Right ventricle myocardium inferior (tissue), 1 donor: ENCODE data around the gene ZNF428. TPM values are rescaled to one million over a fixed set of nuclear protein-coding genes. Genes with fewer than 3 reads are reported as not detected.
A peak's percentile ranks its signal among the peaks of the same experiment; 100 is the strongest.
"Not testable (repeated sequence)": the region's sequence is repeated elsewhere in the genome, so short reads cannot be mapped to it uniquely, and the experiment has no call there.

Experiments
- ATAC-seq: fragments of 200-7000 bp; cut with Tn5 transposase; one replicate; pipeline ENCODE4 v1.9.1; 2020; ENCODE audit warnings: mild to moderate bottlenecking, moderate library complexity
- DNase-seq: peaks from one replicate; pipeline ENCODE4 v3.0.0; 2021; ENCODE audit errors: missing footprints
- intact Hi-C: fragments of 100-400 bp; cut with DNase I; formaldehyde crosslinking; loops from one replicate; pipeline ENCODE4 v1.11.0; 2022
- total RNA-seq: library from RNA; stranded (reverse); fragmentation: NEBNext Ultra II Directional; extraction: Animal tissue kit (Norgen Biotek cat#: 25700); gene quantifications from one replicate; pipeline ENCODE4 v1.2.1, GENCODE V29; 2021
- donor health status: DM: no; HTN: yes; CAD: no; lungs with severe emphysema.

Gene ZNF428
- total RNA-seq, 1 donor from 2014 or later: 32.9 TPM

- no peak for DNase-seq
- no peak for ATAC-seq
- intact Hi-C loops: loop anchor here (10.0 kb wide), 1 partner anchor 134 kb away; the partner anchor contains the start of gene LYPD3
These were observed 20.8 kb downstream of the ZNF428 start for GRCh38 chr19:43598445-43599240.

DNA sequence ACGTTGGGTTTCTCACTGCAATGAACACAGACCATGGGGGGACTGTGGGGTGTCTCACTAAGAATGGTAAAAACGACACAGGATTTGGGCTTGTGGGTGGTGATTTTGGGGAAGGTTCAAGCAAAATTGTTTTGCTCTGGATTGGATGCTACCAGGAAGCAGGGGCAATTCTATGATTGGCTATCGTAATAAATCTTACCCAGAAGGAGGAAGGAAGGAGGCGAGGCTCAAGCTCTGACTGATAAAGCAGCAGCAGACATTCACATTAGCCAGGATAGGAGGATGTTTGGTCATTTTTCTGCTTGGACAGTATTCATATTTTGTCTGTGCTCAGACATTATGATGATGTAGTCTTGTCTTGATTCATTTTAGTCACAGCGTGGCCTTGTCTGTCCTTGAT is 21.6 kb downstream of the ZNF428 start:
- no peak for ATAC-seq

DNA sequence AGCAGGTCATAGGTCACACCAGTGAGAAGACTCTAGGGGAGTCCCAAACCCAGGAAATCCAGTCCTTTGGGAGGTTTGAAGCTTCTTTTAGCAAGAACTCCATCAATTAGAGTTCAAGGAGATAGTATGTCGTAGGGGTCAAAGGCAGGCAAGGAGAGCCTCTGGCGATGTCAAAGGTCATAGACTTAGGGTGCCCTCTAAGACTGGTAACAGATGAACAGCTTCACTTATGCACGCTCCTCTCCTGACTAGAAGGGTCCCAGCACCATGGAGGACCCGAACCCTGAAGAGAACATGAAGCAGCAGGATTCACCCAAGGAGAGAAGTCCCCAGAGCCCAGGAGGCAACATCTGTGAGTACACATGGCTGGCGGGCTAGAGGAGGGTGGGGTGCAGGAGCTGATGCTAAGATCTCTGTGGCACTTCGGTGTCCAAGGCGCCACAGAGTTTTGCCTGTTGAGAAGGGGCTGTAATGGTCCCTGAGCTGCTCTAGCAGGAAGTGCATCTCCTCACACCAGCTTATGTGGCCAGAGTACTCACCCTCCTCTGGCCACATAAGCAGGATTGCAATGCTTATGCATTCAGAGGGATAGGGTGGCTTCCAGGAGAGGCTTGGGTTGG is 22.5 kb downstream of the ZNF428 start:
- DNase-seq (no peak), ATAC-seq (no peak)
- intact Hi-C loops: loop anchor here (1.0 to 10.0 kb wide), 4 partner anchors 22 to 132 kb away; partner anchors contain the start of genes LYPD3, PINLYP, XRCC1 and ZNF428

More for the DNA sequence above, 21.6 kb downstream of the ZNF428 start:
- no peak for DNase-seq
- intact Hi-C loops: loop anchor here (10.0 kb wide), 1 partner anchor 133 kb away; the partner anchor contains the start of gene LYPD3

DNA sequence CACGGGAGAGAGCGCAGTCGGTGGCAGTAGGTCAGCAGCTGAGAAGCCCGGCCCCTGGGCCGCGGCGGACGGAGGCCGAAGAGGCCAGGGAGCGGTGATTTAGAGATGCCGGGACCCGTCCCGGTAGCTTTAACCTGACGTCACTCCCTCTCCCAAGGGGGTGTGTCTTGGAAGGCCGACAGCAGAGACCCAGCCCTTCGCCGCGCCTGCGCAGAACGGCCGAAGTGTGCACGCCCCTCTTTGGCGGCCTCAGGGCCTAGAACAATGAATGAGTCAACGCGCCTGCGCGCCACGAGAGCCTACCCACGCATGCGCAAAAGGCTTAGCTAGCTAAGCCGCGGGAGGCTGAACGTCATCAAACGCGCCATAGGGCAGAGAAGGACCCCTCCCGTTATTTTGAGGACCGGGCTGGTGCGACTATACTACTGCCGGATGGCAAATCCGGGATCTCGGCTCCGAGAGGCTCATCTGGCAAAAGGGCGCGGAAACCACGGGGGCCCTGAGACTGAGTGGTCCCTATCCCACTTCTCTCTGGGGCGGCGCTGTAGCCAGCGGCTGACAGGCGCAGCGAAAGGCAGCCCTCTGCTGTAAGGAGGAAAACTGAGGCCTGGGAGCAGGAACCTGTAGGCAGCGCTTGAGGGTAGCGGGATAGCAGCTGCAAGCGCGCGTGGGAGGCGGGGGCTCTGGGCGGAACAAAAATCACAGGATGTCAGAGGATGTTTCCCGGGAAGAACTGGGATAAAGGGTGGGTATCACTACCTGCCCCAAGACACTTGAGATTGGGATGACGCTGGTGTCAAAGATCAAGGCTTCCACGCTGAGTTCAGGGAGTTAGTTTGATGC is 23.2 kb downstream of the ZNF428 start, which contains the start of the genes IRGQ and ZNF576:
Gene IRGQ, minus strand, starts transcription at position 136 of the 843 bp plus-strand sequence. CDS start 796 bp downstream, outside the sequence.
Gene ZNF576, plus strand, starts transcription at position 597 of the 843 bp plus-strand sequence. CDS start 514 bp downstream, outside the sequence.
- DNase-seq (peak; percentile 100), ATAC-seq (peak; percentile 95)
- intact Hi-C loops: loop anchor here (1.0 to 10.0 kb wide), 4 partner anchors 21 to 131 kb away; partner anchors contain the start of genes LYPD3, PINLYP, XRCC1 and ZNF428

GRCh38 chr19:43595605-43595998 is 23.8 kb downstream of the ZNF428 start:
- DNase-seq (peak; percentile 75), ATAC-seq (peak; percentile 4)
- intact Hi-C loops: loop anchor here (10.0 kb wide), 1 partner anchor 131 kb away; the partner anchor contains the start of gene LYPD3

DNA sequence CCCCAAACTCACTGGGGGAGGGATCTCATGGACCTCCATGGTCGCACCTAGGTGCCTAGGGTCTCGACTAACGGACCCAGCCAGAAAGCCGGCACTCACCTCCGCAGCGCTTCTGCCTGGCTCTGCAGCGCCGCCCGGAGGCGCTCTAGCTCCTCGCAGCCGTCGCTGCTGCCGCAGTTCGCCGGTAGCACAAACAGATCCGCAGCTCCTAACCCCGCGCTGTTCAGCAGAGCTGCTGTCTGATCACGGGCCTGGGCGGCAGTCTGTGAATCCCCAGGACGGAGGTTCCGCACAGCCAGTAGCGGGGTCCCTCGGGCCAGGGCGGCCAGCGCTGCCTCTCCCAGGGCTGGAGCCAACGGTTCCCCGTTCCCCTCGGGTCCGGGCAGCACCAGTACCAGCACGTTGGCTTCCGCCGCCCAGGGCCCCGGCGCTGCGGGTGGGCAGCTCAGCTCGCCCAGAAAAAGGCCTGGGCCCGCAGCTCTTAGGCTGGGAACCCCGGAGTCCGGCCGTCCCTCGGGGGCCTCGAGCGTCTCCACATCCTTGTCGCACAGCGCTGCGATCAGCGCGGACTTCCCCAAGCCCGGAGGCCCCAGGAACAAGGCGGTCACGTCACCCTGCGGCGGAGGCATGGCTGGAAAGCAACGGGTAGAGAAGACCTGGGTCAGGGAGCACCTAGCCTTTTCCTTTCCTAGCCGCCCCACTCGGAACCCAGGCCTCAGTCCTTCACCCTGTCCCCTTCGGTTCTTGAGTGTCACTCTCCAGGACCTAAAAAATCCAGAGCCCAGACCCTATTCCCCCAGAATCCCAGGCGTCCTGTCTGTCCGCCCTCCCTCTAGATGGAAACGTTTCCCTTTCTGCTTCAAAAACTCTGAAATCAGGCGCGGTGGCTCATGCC is 24.5 kb downstream of the ZNF428 start:
- intact Hi-C loops: loop anchor here (10.0 kb wide), 1 partner anchor 130 kb away; the partner anchor contains the start of gene LYPD3
- DNase-seq: peak; percentile 78
- ATAC-seq: no peak

DNA sequence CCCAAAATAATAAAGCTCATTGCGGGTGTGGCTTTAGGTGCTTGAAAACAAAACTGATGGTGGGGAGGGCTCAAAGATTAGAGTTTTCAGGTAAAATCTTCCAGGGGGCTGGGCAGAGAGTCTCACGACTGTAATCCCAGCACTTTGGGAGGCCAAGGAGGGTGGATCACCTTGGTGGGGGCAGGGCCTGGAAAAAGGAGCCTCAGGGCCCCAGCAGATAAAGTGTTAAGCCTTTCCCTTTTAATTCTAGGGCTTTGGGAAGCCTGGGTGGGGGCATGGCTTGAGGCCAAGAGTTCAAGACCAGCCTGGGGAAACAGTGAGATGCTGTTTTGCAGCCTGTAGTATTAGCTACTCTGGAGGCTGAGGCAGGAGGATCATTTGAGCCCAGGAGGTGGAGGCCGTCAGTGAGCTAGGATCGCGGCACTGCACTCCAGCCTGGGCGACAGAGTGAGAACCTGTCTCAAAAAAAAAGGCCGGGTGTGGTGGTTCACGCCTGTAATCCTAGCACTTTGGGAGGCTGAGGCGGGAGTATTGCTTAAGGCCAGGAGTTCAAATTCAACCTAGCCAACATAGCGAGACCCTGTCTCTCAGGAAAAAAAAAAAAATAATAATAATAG is 25.2 kb downstream of the ZNF428 start:
- intact Hi-C loops: loop anchor here (10.0 kb wide), 1 partner anchor 129 kb away; the partner anchor contains the start of gene LYPD3
- DNase-seq (no peak), ATAC-seq (no peak)

DNA sequence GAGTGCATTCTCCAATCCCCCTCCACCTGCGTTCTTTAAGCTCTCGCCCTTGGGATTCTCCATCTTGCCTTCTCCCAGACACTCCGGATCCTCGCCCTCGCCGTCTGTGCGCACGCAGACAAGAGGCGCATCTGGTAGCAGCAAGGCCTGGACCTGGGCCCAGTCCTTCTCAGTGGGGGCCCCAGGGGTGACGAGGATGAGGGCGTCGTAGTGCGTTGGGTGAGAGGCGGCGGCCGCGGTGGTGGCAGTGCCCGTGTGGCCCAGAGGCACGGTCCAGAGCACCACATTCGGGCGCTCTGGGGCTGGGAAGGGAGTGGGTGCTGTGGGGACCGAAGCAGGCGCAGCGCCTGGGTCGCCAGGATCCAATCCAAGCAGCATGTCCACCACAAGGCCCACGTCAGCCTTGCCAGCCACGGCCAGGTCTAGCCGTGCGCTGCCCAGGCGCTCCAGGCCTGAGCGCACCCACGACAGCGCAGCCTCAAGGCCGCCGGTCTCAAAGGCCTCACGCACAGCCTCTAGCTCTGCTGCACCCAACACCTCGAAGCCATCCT is 26.6 kb downstream of the ZNF428 start:
- ATAC-seq (no peak), DNase-seq (no peak)
- intact Hi-C loops: loop anchor here (10.0 kb wide), 1 partner anchor 128 kb away; the partner anchor contains the start of gene LYPD3

DNA sequence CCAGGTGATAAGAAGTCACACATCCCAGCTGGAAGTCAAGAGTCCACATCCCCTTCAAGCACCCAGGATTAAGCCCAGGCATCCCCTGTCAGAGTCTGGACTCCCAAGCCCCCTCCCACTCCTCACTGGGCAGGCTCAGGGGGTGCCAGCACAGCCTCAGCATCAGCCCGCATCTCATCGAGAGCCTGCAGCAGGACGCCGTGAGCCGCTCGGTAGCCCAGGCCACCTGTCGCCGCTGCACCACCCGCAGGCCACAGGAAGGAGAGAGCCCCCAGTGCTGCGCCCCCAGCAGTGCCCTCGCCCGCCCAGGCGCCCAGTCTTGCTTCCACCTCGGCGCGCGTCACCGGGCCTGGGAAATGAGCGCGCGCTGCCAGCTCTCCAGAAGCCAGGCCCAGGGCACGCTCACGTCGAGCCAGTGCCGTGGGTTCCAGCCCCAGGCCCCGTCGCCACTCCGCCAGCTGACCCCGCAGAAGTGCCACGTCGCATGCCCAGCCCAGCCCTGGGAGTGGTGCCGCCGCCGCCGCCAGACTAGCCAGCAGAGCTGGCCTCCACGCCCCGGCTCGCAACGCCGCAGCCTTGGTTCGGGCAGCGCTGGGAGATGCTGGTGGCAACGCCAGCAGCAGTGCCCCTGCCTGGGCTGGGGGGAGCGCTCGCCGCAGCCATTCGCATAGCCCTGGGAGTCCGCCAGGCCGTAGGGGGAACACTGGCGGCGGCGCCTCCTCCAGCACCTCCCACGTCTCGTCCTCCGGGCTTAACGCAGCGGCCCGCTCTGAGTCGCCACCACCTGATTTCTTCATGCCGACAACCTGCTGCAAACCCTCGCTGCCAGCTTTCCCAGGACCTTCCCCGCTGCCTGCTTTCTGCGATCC is 27.3 kb downstream of the ZNF428 start:
- no peak for ATAC-seq
- intact Hi-C loops: loop anchor here (10.0 kb wide), 1 partner anchor 127 kb away; the partner anchor contains the start of gene LYPD3
- peak; percentile 55 for DNase-seq

- no peak for ATAC-seq
- intact Hi-C loops: loop anchor here (10.0 kb wide), 1 partner anchor 125 kb away; the partner anchor contains the start of gene LYPD3
- no peak for DNase-seq
These were observed 29.8 kb downstream of the ZNF428 start for GRCh38 chr19:43589678-43590077.

- ATAC-seq (no peak), DNase-seq (no peak)
- intact Hi-C loops: no loop called here
These were observed 30.2 kb downstream of the ZNF428 start for GRCh38 chr19:43589277-43589676.

DNA sequence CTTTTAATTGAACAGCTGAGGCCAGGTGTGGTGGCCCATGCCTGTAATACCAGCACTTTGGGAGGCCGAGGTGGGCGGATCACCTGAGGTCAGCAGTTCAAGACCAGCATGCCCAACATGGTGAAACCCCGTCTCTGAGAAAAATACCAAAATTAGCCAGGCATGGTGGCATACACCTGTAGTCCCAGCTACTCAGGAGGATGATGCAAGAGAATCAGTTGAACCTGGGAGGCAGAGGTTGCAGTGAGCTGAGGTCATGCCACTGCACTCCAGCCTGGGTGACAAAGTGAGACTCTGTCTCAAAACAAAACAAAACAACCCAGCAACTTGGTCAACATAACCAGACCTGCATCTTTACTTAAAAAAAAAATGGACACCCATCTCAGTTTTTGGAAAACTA is 32.4 kb downstream of the ZNF428 start:
- ATAC-seq, intact Hi-C loops: not testable (repeated sequence)

DNA sequence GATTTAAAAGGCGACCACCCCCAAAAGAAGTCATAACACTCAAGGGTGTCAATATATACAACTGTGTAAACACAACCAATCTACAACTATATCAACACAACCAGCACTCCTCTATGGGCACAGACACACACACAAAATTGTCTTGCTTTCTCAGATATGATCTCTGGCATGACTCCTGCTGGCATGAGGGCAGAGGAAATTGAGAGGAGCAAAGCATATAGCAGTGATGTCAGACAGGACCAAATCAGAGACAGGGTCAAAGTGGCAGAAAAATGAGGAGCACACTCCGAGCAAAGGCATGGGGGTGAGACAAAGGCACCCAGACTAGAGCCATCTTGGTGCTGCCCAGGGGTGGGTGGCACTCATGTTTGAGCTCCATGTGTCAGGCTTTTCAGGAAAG is 33.1 kb downstream of the ZNF428 start:
- intact Hi-C loops: no loop called here
- ATAC-seq: no peak
- DNase-seq: no peak

More for the DNA sequence above, 32.4 kb downstream of the ZNF428 start:
- peak; percentile 28 for DNase-seq

DNA sequence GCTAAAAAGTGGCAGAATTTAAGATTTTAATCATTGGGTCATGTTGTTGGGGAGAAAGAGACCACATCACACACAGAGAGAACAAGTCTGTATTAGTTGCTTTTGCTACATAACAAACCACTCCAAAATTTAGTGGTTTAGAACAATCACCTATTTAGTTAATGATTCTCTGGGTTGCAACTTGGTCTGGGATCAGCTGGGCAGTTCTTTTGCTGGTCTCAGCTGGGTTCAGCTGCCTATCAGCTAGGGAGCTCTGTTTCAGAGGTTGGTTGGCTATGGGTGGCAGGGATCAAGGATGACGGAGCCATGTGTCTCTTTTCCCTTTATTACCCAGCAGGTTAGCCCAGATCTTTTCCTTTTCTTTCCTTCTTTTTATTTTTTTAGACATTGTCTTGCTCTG is 34.9 kb downstream of the ZNF428 start:
- DNase-seq (no peak), ATAC-seq (no peak)
- intact Hi-C loops: no loop called here

- no peak for ATAC-seq
- DNase-seq: no peak
- intact Hi-C loops: no loop called here
These were observed 36.9 kb downstream of the ZNF428 start for GRCh38 chr19:43582495-43582894.

DNA sequence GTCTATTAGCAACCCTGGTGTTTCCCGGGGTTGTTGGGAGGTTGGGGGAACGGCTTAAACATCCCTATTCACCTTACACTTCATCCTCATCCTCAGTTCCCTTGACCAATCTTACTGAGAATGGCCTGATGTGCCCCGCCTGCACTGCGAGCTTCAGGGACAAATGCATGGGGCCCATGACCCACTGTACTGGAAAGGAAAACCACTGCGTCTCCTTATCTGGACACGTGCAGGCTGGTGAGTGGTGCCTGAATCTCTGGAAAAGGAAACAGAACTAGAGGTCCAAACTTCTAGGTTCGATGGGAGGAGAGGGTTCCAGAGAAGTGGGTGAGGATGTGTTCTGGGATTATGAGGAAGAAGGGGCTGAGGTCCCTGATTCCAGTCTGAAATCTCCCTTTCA is 38.0 kb downstream of the ZNF428 start:
- intact Hi-C loops: no loop called here
- no peak for ATAC-seq
- no peak for DNase-seq
